ENCODE measurements around the gene GSG1L.

GSG1L gene

GRCh38 chr16:27781981-27782880, 281.3 kb downstream of the GSG1L start:
- DNase-seq, result no peak

GRCh38 chr16:27781195-27781524, 282.4 kb downstream of the GSG1L start:
- DNase-seq, result no peak

- no peak for DNase-seq
These were observed 282.9 kb downstream of the GSG1L start for GRCh38 chr16:27780468-27781194.

GRCh38 chr16:27779641-27780164, 283.8 kb downstream of the GSG1L start:
- no peak for DNase-seq

GRCh38 chr16:27778926-27779570, 284.5 kb downstream of the GSG1L start:
- no peak for DNase-seq

GRCh38 chr16:27778171-27778925, 285.2 kb downstream of the GSG1L start:
- DNase-seq, result no peak

- no peak for DNase-seq
These were observed 286.0 kb downstream of the GSG1L start for GRCh38 chr16:27777527-27777926.

GRCh38 chr16:27776556-27777225, 286.8 kb downstream of the GSG1L start:
- no peak for DNase-seq

GRCh38 chr16:27775254-27775653, 288.3 kb downstream of the GSG1L start:
- DNase-seq, result no peak

- DNase-seq, result no peak
These were observed 288.7 kb downstream of the GSG1L start for GRCh38 chr16:27774779-27775178.

GRCh38 chr16:27773344-27773743, 290.2 kb downstream of the GSG1L start:
- no peak for DNase-seq

GRCh38 chr16:27772093-27772825, 291.3 kb downstream of the GSG1L start:
- DNase-seq, result no peak

- no peak for DNase-seq
These were observed 292.2 kb downstream of the GSG1L start for GRCh38 chr16:27771201-27771910.

GRCh38 chr16:27770271-27771196, 293.0 kb downstream of the GSG1L start:
- DNase-seq, result no peak

GRCh38 chr16:27769561-27770255, 293.8 kb downstream of the GSG1L start:
- no peak for DNase-seq

- DNase-seq, result no peak
These were observed 294.8 kb downstream of the GSG1L start for GRCh38 chr16:27768651-27769272.

- no peak for DNase-seq
These were observed 295.4 kb downstream of the GSG1L start for GRCh38 chr16:27767971-27768591.

- no peak for DNase-seq
These were observed 296.4 kb downstream of the GSG1L start for GRCh38 chr16:27767081-27767480.

All from activated CD4-positive, alpha-beta T cell treated with anti-CD3 and anti-CD28 coated beads, Interleukin-10, Interleukin-2, amounts not matched to agents 100 ng/mL and 50 ng/mL, durations not matched to agents 16 hours and 8 hours (primary cell).